Trophoblast cell (in vitro differentiated cells and primary cell): ENCODE data around the gene SPATA6L.

Experiments used
- DNase-seq, 2 donors: peaks; one replicate each; pipeline ENCODE4 v3.0.0-alpha.2; 2016
- H2AFZ ChIP-seq: 2 replicates; pipeline ENCODE4 v1.6.1; 2013; ENCODE audit warnings: low read length, moderate library complexity, mild to moderate bottlenecking; ENCODE audit not compliant: insufficient read depth, poor library complexity
- H2AK5ac ChIP-seq: 2 replicates; pipeline ENCODE4 v1.6.1; 2013; ENCODE audit warnings: mild to moderate bottlenecking, low read length
- H2BK120ac ChIP-seq: 2 replicates; pipeline ENCODE4 v1.6.1; 2013; ENCODE audit warnings: low read length, mild to moderate bottlenecking, moderate library complexity; ENCODE audit not compliant: insufficient read depth, poor library complexity
- H2BK12ac ChIP-seq: 2 replicates; pipeline ENCODE4 v1.6.1; 2013; ENCODE audit warnings: mild to moderate bottlenecking, low read length, moderate library complexity
- H2BK5ac ChIP-seq: 2 replicates; pipeline ENCODE4 v1.6.1; 2013; ENCODE audit warnings: low read length, low read depth, moderate library complexity, mild to moderate bottlenecking; ENCODE audit not compliant: poor library complexity
- H3K14ac ChIP-seq: 2 replicates; pipeline ENCODE4 v1.6.1; 2013; ENCODE audit warnings: mild to moderate bottlenecking, low read length
- H3K18ac ChIP-seq: 2 replicates; pipeline ENCODE4 v1.6.1; 2013; ENCODE audit warnings: mild to moderate bottlenecking, low read length
- H3K23ac ChIP-seq: 2 replicates; pipeline ENCODE4 v1.6.1; 2013; ENCODE audit warnings: low read length
- H3K27ac ChIP-seq: 2 replicates; pipeline ENCODE4 v1.5.1; 2013; ENCODE audit warnings: low read depth, mild to moderate bottlenecking, inconsistent platforms, low read length, moderate library complexity
- H3K27me3 ChIP-seq: 2 replicates; pipeline ENCODE4 v1.6.1; 2013; ENCODE audit warnings: inconsistent platforms, mild to moderate bottlenecking, low read length, moderate library complexity; ENCODE audit not compliant: insufficient read depth
- H3K36me3 ChIP-seq, 2 experiments: 1 replicate in 1 of 2; 2 replicates in 1 of 2; pipeline ENCODE4 v1.6.1; 2013; ENCODE audit warnings: low read length in 2 of 2, mild to moderate bottlenecking in 2 of 2, moderate library complexity in 1 of 2; ENCODE audit not compliant: insufficient read depth in 2 of 2, control insufficient read depth in 1 of 2
- H3K4ac ChIP-seq: 2 replicates; pipeline ENCODE4 v1.6.1; 2013; ENCODE audit warnings: low read depth, mild to moderate bottlenecking, low read length, moderate library complexity
- H3K4me1 ChIP-seq, 2 experiments: 1 replicate in 1 of 2; 2 replicates in 1 of 2; pipeline ENCODE4 v1.6.1; 2013; ENCODE audit warnings: low read length in 2 of 2, mild to moderate bottlenecking in 2 of 2, moderate library complexity in 1 of 2; ENCODE audit not compliant: insufficient read depth in 2 of 2, control insufficient read depth in 1 of 2
- H3K4me2 ChIP-seq: 2 replicates; pipeline ENCODE4 v1.6.1; 2013; ENCODE audit warnings: inconsistent platforms, mild to moderate bottlenecking, low read length, moderate library complexity
- H3K4me3 ChIP-seq: 2 replicates; pipeline ENCODE4 v1.5.1; 2013; ENCODE audit warnings: mild to moderate bottlenecking, low read depth, low read length, inconsistent platforms
- H3K79me1 ChIP-seq: one replicate; pipeline ENCODE4 v1.6.1; 2013; ENCODE audit warnings: low read length
- H3K79me2 ChIP-seq: 2 replicates; pipeline ENCODE4 v1.6.1; 2013; ENCODE audit warnings: low read length, mild to moderate bottlenecking; ENCODE audit not compliant: control insufficient read depth, insufficient read depth, poor library complexity
- H3K9ac ChIP-seq: 2 replicates; pipeline ENCODE4 v1.6.1; 2013; ENCODE audit warnings: mild to moderate bottlenecking, low read length
- H3K9me3 ChIP-seq: 2 replicates; pipeline ENCODE4 v1.6.1; 2013; ENCODE audit warnings: low read depth, mild to moderate bottlenecking, control low read depth, inconsistent platforms, low read length; ENCODE audit not compliant: insufficient read depth
- H4K12ac ChIP-seq: 2 replicates; pipeline ENCODE4 v1.6.1; 2013; ENCODE audit warnings: low read depth, mild to moderate bottlenecking, low read length, moderate library complexity
- H4K8ac ChIP-seq: 2 replicates; pipeline ENCODE4 v1.6.1; 2013; ENCODE audit warnings: low read depth, mild to moderate bottlenecking, low read length, moderate library complexity
- H4K91ac ChIP-seq: one replicate; pipeline ENCODE4 v1.6.1; 2013; ENCODE audit warnings: low read depth, mild to moderate bottlenecking, low read length, moderate library complexity
- WGBS: extraction: QIAGEN DNeasy Blood & Tissue Kit; methylation state at CpG from one replicate; pipeline ENCODE4 v1.1.7; 2013; ENCODE audit warnings: missing lambda C conversion rate; ENCODE audit not compliant: insufficient read length, insufficient coverage; ENCODE audit errors: extremely low coverage; 5-methylcytosine and 5-hydroxymethylcytosine counted together

The SPATA6L gene

DNA sequence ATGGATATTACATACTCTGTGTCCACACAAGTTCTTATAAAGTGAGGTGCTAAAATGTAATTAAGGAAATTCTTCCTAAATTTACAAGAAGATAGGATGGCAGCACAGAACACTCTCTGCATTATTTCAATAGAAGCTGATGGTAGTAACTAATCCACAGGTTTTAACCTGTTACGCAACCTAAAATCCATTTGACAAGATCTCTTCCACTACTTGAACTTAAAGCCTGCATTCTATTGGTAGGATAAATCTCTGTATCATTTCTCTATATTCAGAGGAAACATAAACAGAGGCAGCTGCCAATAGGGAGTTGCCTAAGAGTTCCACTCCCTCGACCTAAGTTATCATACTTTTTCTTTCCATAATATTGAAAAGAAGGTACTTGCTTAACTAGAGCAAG, 34.7 kb upstream of the SPATA6L start:
- no peak overlapping the region for H2BK5ac ChIP-seq
- no peak overlapping the region for H2BK12ac ChIP-seq
- no peak overlapping the region for H4K12ac ChIP-seq
- no peaks in the 10 kb centered on the region for H3K79me1 ChIP-seq
- H3K9me3 ChIP-seq = no peaks in the 10 kb centered on the region
- DNase-seq = no peak
- no peaks in the 10 kb centered on the region for H3K27me3 ChIP-seq
- no peak overlapping the region for H3K4me3 ChIP-seq
- no CpG with 5 or more reads among the region's 2 CpGs for WGBS
- H2BK120ac ChIP-seq = no peak overlapping the region
- H3K4ac ChIP-seq = no peak overlapping the region
- no peak overlapping the region for H4K91ac ChIP-seq
- no peak overlapping the region for H4K8ac ChIP-seq
- no peak overlapping the region for H3K18ac ChIP-seq
- no peaks in the 10 kb centered on the region for H3K79me2 ChIP-seq
- no peaks in the 10 kb centered on the region for H3K4me1 ChIP-seq
- H3K14ac ChIP-seq = no peak overlapping the region
- no peak overlapping the region for H2AK5ac ChIP-seq
- H3K4me2 ChIP-seq = no peak overlapping the region
- H3K9ac ChIP-seq = no peak overlapping the region
- no peak overlapping the region for H2AFZ ChIP-seq
- no peak overlapping the region for H3K23ac ChIP-seq
- peaks cover 0 to 4% of the 10 kb centered on the region in 2 experiments for H3K36me3 ChIP-seq
- H3K27ac ChIP-seq = no peak overlapping the region

GRCh38 chr9:4700091-4700490, 33.8 kb upstream of the SPATA6L start:
- Histone ChIP-seq H3K4me1 (no peaks in the 10 kb centered on the region), H3K36me3 (peaks cover 2 to 4% of the 10 kb centered on the region in 2 experiments), H3K4me3 (no peak overlapping the region), H3K9me3 (no peaks in the 10 kb centered on the region), H3K9ac (no peak overlapping the region), H2AFZ (no peak overlapping the region), H4K8ac (no peak overlapping the region), H4K12ac (no peak overlapping the region), H3K27ac (no peak overlapping the region), H2BK12ac (no peak overlapping the region), H3K23ac (no peak overlapping the region), H3K4ac (no peak overlapping the region), H4K91ac (no peak overlapping the region), H3K14ac (no peak overlapping the region), H2AK5ac (no peak overlapping the region), H3K4me2 (no peak overlapping the region), H2BK5ac (no peak overlapping the region), H3K79me1 (no peaks in the 10 kb centered on the region), H2BK120ac (no peak overlapping the region), H3K18ac (no peak overlapping the region), H3K27me3 (no peaks in the 10 kb centered on the region), H3K79me2 (no peaks in the 10 kb centered on the region)
- no CpG with 5 or more reads among the region's 3 CpGs for WGBS
- no peak for DNase-seq

GRCh38 chr9:4691795-4692194, 25.5 kb upstream of the SPATA6L start:
- no peak overlapping the region for H3K4me2 ChIP-seq
- no peak overlapping the region for H2BK12ac ChIP-seq
- H3K36me3 ChIP-seq = peaks cover 4 to 8% of the 10 kb centered on the region in 2 experiments
- H2BK5ac ChIP-seq = no peak overlapping the region
- H3K9ac ChIP-seq = no peak overlapping the region
- no peak for DNase-seq
- H3K4me1 ChIP-seq = no peaks in the 10 kb centered on the region
- H3K27ac ChIP-seq = no peak overlapping the region
- no peaks in the 10 kb centered on the region for H3K79me1 ChIP-seq
- H2BK120ac ChIP-seq = no peak overlapping the region
- no peaks in the 10 kb centered on the region for H3K79me2 ChIP-seq
- no peak overlapping the region for H3K4ac ChIP-seq
- no peak overlapping the region for H4K8ac ChIP-seq
- H3K14ac ChIP-seq = no peak overlapping the region
- H3K27me3 ChIP-seq = no peaks in the 10 kb centered on the region
- H2AK5ac ChIP-seq = no peak overlapping the region
- H4K91ac ChIP-seq = no peak overlapping the region
- no peak overlapping the region for H4K12ac ChIP-seq
- H3K4me3 ChIP-seq = no peak overlapping the region
- WGBS = no CpG with 5 or more reads among the region's 3 CpGs
- H3K9me3 ChIP-seq = no peaks in the 10 kb centered on the region
- no peak overlapping the region for H2AFZ ChIP-seq
- H3K18ac ChIP-seq = no peak overlapping the region
- no peak overlapping the region for H3K23ac ChIP-seq

- H3K4me2 ChIP-seq = no peak overlapping the region
- H3K4me3 ChIP-seq = no peak overlapping the region
- H3K36me3 ChIP-seq = peaks cover 5 to 11% of the 10 kb centered on the region in 2 experiments
- H2BK5ac ChIP-seq = no peak overlapping the region
- no peak overlapping the region for H3K27ac ChIP-seq
- H3K14ac ChIP-seq = no peak overlapping the region
- no peaks in the 10 kb centered on the region for H3K79me2 ChIP-seq
- H3K79me1 ChIP-seq = no peaks in the 10 kb centered on the region
- H2AK5ac ChIP-seq = no peak overlapping the region
- H2AFZ ChIP-seq = no peak overlapping the region
- H4K8ac ChIP-seq = no peak overlapping the region
- no peak overlapping the region for H2BK120ac ChIP-seq
- no CpG with 5 or more reads among the region's 4 CpGs for WGBS
- no peak overlapping the region for H3K9ac ChIP-seq
- no peak for DNase-seq
- no peaks in the 10 kb centered on the region for H3K9me3 ChIP-seq
- H3K23ac ChIP-seq = no peak overlapping the region
- no peak overlapping the region for H3K4ac ChIP-seq
- H4K91ac ChIP-seq = no peak overlapping the region
- no peak overlapping the region for H2BK12ac ChIP-seq
- no peaks in the 10 kb centered on the region for H3K27me3 ChIP-seq
- H4K12ac ChIP-seq = no peak overlapping the region
- no peaks in the 10 kb centered on the region for H3K4me1 ChIP-seq
- H3K18ac ChIP-seq = no peak overlapping the region
These were observed 23.9 kb upstream of the SPATA6L start for GRCh38 chr9:4690144-4690543.
